ENCODE data around the gene INPP5J. TPM values are rescaled to one million over a fixed set of nuclear protein-coding genes. Genes with fewer than 3 reads are reported as not detected.

The INPP5J gene
- total RNA-seq, 3 donors from 2014 or later (not counting 1 experiment from before 2014, with no cell fraction given) = not detected

- Mint-ChIP-seq H3K27ac (no peak overlapping the region), H3K9me3 (no peaks in the 10 kb centered on the region), H3K4me3 (no peak overlapping the region), H3K36me3 (peaks cover 6% of the 10 kb centered on the region), H3K27me3 (ENCODE audit: low read depth in 2 of 2) (no peaks in the 10 kb centered on the region), H3K4me1 (peaks cover 25 to 39% of the 10 kb centered on the region in 2 donors)
- intact Hi-C loops (cut with micrococcal nuclease) = no loop called here
- Histone ChIP-seq H3K27ac (ENCODE audit: low read length) (no peak overlapping the region), H3K27me3 (ENCODE audit: control insufficient read depth, insufficient read depth, low read length) (no peaks in the 10 kb centered on the region), H3K4me3 (ENCODE audit: low read length) (no peak overlapping the region), H3K4me1 (ENCODE audit: control insufficient read depth, insufficient read depth, low read length) (no peaks in the 10 kb centered on the region), H3K9me3 (ENCODE audit: control insufficient read depth, insufficient read depth, low read length) (no peaks in the 10 kb centered on the region), H3K36me3 (ENCODE audit: control insufficient read depth, insufficient read depth, low read length) (peaks cover 15% of the 10 kb centered on the region)
- DNase-seq = no peak
- WGBS (ENCODE audit: insufficient coverage) = over 99% methylated on average over 6 of the region's 6 CpGs
- TF ChIP-seq CTCF (IDR thresholded peaks at IDR 0.05) = no peak
- ATAC-seq = no peak
Observed at GRCh38 chr22:31177420-31178162, 54.8 kb downstream of the INPP5J start.

- Mint-ChIP-seq H3K4me3 (no peak overlapping the region), H3K27ac (no peak overlapping the region), H3K4me1 (peaks cover 14 to 28% of the 10 kb centered on the region in 2 donors), H3K36me3 (peaks cover 6% of the 10 kb centered on the region), H3K27me3 (ENCODE audit: low read depth in 2 of 2) (no peaks in the 10 kb centered on the region), H3K9me3 (no peaks in the 10 kb centered on the region)
- Histone ChIP-seq H3K27me3 (ENCODE audit: control insufficient read depth, insufficient read depth, low read length) (no peaks in the 10 kb centered on the region), H3K9me3 (ENCODE audit: control insufficient read depth, insufficient read depth, low read length) (no peaks in the 10 kb centered on the region), H3K27ac (ENCODE audit: low read length) (no peak overlapping the region), H3K36me3 (ENCODE audit: control insufficient read depth, insufficient read depth, low read length) (peaks cover 12% of the 10 kb centered on the region), H3K4me3 (ENCODE audit: low read length) (no peak overlapping the region), H3K4me1 (ENCODE audit: control insufficient read depth, insufficient read depth, low read length) (no peaks in the 10 kb centered on the region)
- WGBS (ENCODE audit: insufficient coverage) = 93% methylated on average over 2 of the region's 2 CpGs
- DNase-seq (no peak), ATAC-seq (no peak)
- intact Hi-C loops (cut with micrococcal nuclease) = no loop called here
- no peak for TF ChIP-seq CTCF (IDR thresholded peaks at IDR 0.05)
Observed at GRCh38 chr22:31178859-31179258, 56.1 kb downstream of the INPP5J start.

DNA sequence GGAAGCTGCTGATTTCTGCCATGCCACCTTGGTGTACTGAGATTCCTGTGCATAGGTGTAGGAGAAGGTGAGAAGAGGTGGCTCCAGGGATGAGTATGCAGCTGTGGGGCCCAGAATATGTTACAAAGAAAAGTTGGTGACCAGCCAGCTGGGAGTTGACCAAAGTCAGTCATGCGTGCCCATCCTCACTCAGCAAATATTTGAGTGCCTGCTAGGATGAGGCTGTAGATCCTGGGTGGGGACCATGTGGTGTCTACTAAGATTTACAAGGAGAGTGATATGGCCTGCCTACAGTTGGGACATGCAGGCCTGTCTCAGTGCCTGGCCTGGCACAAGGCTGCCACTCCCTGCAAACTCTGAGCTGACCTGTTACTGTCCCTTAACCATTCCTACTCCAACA lies 56.6 kb downstream of the INPP5J start:
- no peak for ATAC-seq
- H3K4me1 Mint-ChIP-seq = peaks cover 13 to 26% of the 10 kb centered on the region in 2 donors

More for the DNA sequence above, 56.6 kb downstream of the INPP5J start:
- peaks cover 12% of the 10 kb centered on the region for H3K36me3 ChIP-seq (ENCODE audit: control insufficient read depth, insufficient read depth, low read length)
- H3K4me3 ChIP-seq (ENCODE audit: low read length) = no peak overlapping the region
- Mint-ChIP-seq H3K4me3 (no peak overlapping the region), H3K27me3 (ENCODE audit: low read depth in 2 of 2) (no peaks in the 10 kb centered on the region), H3K36me3 (peaks cover 6% of the 10 kb centered on the region), H3K9me3 (no peaks in the 10 kb centered on the region), H3K27ac (no peak overlapping the region)
- intact Hi-C loops (cut with micrococcal nuclease) = no loop called here
- no peaks in the 10 kb centered on the region for H3K4me1 ChIP-seq (ENCODE audit: control insufficient read depth, insufficient read depth, low read length)
- H3K9me3 ChIP-seq (ENCODE audit: control insufficient read depth, insufficient read depth, low read length) = no peaks in the 10 kb centered on the region
- TF ChIP-seq CTCF (IDR thresholded peaks at IDR 0.05) = no peak
- no peak overlapping the region for H3K27ac ChIP-seq (ENCODE audit: low read length)
- WGBS (ENCODE audit: insufficient coverage) = 100% methylated on average over 1 of the region's 1 CpG
- H3K27me3 ChIP-seq (ENCODE audit: control insufficient read depth, insufficient read depth, low read length) = no peaks in the 10 kb centered on the region
- DNase-seq = no peak
